GM19351 (cell line): ENCODE measurements around the gene NAP1L4.

Experiments
- ATAC-seq: cut with Tn5 transposase; IDR thresholded peaks from one replicate; pipeline ENCODE4 v1.9.1; 2021; ENCODE audit warnings: mild to moderate bottlenecking, moderate library complexity; ENCODE audit not compliant: unreplicated experiment

The NAP1L4 gene

DNA sequence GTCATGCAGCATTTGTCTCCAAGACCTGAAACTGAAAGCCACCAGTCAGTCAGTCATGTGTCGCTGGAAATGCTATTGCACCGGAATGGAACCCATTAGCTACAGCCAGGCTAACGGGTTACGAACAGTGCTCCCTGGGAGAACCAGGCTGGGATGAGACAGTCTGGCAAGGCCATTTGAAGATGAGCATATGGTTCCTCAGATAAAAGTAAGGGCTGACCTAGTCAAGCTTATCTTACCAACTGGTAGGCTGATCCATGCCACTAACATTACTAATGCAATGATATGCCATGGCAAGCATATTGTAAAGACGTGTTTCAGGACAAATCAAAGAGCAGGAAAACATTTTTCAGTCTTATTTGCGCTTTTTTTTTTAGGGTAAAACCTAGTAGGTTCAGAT, 28.4 kb downstream of the NAP1L4 start:
- ATAC-seq, result no peak

- no peak for ATAC-seq
Observed at GRCh38 chr11:2963112-2963754, 28.9 kb downstream of the NAP1L4 start.

DNA sequence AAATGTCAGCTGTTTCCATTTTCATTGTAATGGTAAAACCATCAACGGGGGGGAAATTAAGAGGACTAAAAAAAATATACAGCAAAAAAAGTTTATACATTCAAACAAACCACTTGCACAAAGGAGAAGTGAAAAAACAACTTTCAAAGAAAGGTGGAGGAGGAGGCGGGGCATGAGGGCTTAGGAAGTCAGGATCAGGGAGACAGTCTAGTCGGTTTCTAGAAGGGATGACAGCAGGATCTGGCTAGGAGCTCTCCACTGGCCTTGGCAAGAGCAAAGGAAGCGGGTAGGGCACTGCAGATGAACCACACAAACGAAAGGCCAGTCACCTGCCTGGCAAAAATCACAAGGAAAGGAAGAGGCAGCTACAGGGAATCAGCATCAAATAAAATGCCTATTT, 31.0 kb downstream of the NAP1L4 start:
- no peak for ATAC-seq

DNA sequence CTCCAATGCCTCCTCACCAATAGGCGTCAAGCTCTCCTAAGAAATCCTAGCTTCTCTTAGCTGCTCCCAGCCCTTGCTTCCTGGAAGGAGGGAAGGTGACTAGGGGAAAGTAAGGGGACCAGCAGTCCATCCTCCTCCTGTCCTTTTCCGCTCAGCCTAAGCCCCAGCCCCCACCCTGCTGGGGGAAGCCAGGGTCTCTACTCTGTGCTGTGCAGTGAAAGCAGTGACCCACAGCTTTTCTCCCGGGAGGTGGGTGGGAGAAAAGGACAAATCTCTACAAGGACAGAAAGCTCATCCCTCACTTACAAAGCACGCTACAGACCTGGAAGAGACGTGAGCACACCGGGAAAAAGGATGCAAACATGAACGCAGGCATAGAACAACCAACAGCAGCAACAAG, 32.0 kb downstream of the NAP1L4 start:
- ATAC-seq, result no peak

- no peak for ATAC-seq
Observed at GRCh38 chr11:2958251-2958650, 33.9 kb downstream of the NAP1L4 start.

GRCh38 chr11:2955906-2956476, 36.1 kb downstream of the NAP1L4 start:
- ATAC-seq, result no peak

GRCh38 chr11:2954263-2954662, 37.9 kb downstream of the NAP1L4 start:
- no peak for ATAC-seq

DNA sequence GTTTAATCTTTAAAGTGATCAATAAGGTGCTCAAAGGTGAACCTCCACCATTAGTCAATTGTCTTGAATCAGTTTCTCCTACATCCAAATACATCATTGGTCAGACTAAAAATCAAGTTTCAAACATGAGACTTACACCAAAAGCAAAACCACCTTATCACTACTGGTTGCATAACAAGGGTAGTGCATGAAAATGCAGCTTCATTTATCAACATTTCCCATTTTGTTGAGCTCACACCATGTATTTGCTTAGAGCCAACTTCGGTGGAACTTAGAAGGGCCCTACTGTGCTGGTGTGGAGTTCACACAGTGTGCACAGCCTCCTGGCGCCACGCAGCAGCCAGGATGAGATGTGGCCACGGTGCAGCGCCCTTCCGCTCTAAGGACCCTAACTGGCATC, 39.8 kb downstream of the NAP1L4 start:
- ATAC-seq, result no peak

GRCh38 chr11:2951231-2952110, 40.7 kb downstream of the NAP1L4 start:
- ATAC-seq, result no peak

GRCh38 chr11:2950825-2951224, 41.3 kb downstream of the NAP1L4 start:
- no peak for ATAC-seq

DNA sequence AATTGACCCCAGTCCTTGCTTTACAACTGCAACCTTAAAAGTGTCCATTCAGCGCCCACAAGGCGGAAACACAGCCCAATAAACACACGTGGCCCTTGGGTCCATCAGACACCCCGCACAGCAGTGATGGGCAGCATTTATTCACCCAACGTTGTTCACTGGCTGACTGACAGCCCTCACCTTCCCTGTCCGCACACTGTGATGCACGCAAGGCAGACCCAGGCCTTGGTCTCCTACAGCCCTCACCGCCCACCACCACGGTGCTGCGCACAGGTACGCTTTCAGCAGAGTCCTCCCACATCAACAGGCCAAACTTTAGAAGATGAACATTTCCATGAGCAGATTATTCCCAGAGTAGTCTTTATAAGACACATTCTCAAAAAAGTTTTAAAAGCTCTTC, 42.2 kb downstream of the NAP1L4 start:
- no peak for ATAC-seq

GRCh38 chr11:2947744-2948143, 44.4 kb downstream of the NAP1L4 start:
- ATAC-seq, result no peak

- ATAC-seq, result no peak
Observed at GRCh38 chr11:2945757-2946287, 46.3 kb downstream of the NAP1L4 start.

GRCh38 chr11:2945031-2945756, 46.9 kb downstream of the NAP1L4 start:
- ATAC-seq, result no peak

DNA sequence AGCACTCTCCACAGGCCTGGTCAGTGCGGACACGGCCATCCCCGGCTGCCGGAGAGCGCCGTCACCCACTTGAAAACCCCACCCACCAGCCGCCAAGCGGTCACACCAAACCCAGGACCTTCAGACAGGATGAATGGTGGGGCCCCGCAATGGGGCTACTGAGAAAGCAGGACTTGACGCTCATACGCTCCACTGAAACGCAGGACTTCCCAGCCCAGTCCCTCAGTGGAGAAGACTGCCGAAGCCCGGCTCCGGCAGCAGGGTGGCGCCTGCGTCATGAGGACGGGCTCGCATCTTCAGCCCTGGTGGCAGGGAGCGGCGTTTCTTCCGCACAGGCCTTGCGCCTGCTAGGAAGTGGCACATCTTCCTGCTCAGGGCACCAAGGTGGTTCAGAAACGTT, 47.6 kb downstream of the NAP1L4 start:
- no peak for ATAC-seq

DNA sequence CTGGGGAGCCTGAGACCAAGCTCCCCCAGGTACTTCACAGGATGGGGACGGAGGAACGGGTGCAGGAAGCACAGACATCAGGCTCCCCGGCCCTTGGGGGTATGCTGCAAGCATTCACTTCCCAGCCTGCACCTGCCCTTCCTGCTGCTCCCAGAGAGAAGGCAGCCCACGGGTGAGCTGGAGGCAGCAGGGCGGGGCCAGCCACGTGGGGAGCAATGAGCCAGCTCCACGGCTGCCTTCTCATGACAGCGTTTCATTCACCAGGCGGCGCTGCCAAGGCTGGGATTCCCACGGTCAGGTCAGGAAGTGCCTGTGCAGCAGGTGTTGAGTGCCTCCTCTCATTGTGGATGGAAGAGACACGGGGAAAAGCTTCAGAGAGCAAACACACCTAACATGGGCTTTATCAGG, 48.4 kb downstream of the NAP1L4 start:
- ATAC-seq, result no peak

GRCh38 chr11:2942872-2943710, 49.0 kb downstream of the NAP1L4 start:
- no peak for ATAC-seq

DNA sequence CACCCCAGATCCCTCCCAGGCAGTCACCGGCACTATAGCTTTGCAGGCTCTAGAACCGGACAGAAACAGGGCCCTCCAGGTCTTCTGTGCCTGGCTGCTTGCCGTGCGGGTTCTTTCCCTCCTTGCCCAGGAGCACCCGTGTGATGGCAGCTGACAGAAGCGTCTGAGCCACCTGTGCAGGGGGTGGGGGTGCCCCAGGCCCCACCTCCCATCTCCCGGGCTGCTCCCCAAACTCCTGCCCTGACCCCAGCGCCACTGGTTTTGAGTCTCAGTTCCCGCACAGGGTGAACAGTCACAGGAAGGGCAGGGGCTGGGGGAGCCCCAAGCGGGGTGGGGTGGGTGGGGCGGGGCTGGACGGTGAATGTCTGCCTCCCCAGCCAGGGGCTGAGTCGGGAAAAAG, 49.7 kb downstream of the NAP1L4 start:
- no peak for ATAC-seq

GRCh38 chr11:2940921-2941821, 51.0 kb downstream of the NAP1L4 start:
- ATAC-seq, result no peak
